Measurements from ENCODE around the gene LRRC8A. TPM values are rescaled to one million over a fixed set of nuclear protein-coding genes. Genes with fewer than 3 reads are reported as not detected.

LRRC8A gene
- total and polyA plus RNA-seq, 2 of the 8 experiments (the other 6 are each of a cell fraction or from before 2014, with no cell fraction given) = 103 to 111 TPM

- TF ChIP-seq CTCF (IDR thresholded peaks at IDR 0.05; ENCODE audit: control extremely low read depth in 1 of 3, insufficient read depth in 1 of 3, low read depth in 1 of 3, low read length in 3 of 3) (peak; percentile 94 to 99 (median 99)), TEAD4 (IDR thresholded peaks at IDR 0.05; ENCODE audit: low read depth, low read length) (no peak), FOSL1 (IDR thresholded peaks at IDR 0.05; ENCODE audit: insufficient read depth, low read depth, low read length) (no peak), MAX (IDR thresholded peaks at IDR 0.05) (peak; percentile 90), BCL11A (IDR thresholded peaks at IDR 0.05; ENCODE audit: low read depth in 2 of 2, low read length in 2 of 2) (no peak), CHD2 (IDR thresholded peaks at IDR 0.05; ENCODE audit: low read length) (no peak), CREB1 (IDR thresholded peaks at IDR 0.05) (0 out of 2 replicates have a peak, but pooled peaks have one; percentile 49), RBBP5 (IDR thresholded peaks at IDR 0.05; ENCODE audit: borderline replicate concordance, low read depth, low read length) (no peak), NANOG (IDR thresholded peaks at IDR 0.05; ENCODE audit: insufficient read depth, low read depth, low read length, poor library complexity, severe bottlenecking) (no peak), RAD21 (IDR thresholded peaks at IDR 0.05 in 1 of 2, conservative IDR thresholded peaks at IDR 0.05 in 1 of 2; ENCODE audit: low read depth in 2 of 2, low read length in 2 of 2) (peak; percentile 76 to 86), BRCA1 (IDR thresholded peaks at IDR 0.05; ENCODE audit: low read depth, low read length) (no peak; the same call in 1 of the 2 replicates), SIN3A (conservative IDR thresholded peaks at IDR 0.05 in 1 of 2, IDR thresholded peaks at IDR 0.05 in 1 of 2; ENCODE audit: low read depth in 1 of 2, low read length in 2 of 2) (0 out of 4 replicates have a peak, but pooled peaks of 1 of the 2 experiments have one; percentile 36), EZH2 (IDR thresholded peaks at IDR 0.05; ENCODE audit: low read depth, low read length, severe bottlenecking) (no peak), E2F6 (IDR thresholded peaks at IDR 0.05) (no peak), EP300 (IDR thresholded peaks at IDR 0.05; ENCODE audit: borderline replicate concordance in 1 of 2, low read depth in 2 of 2, low read length in 2 of 2) (no peak), CHD1 (IDR thresholded peaks at IDR 0.05; ENCODE audit: low read depth, low read length) (no peak), TBP (IDR thresholded peaks at IDR 0.05; ENCODE audit: low read depth, low read length) (no peak), HDAC6 (IDR thresholded peaks at IDR 0.05; ENCODE audit: low read depth, low read length) (no peak), ATF3 (IDR thresholded peaks at IDR 0.05; ENCODE audit: insufficient read depth, low read depth, low read length) (no peak), EGR1 (IDR thresholded peaks at IDR 0.05; ENCODE audit: borderline replicate concordance, low read depth, low read length) (no peak)
Measured at GRCh38 chr9:128863647-128864046, 18.3 kb upstream of the LRRC8A start (continued).
